HCT116 (cell line): ENCODE data around the gene HVCN1.

Experiments
- CTCF ChIP-seq, 3 experiments: fragments of 200-600 bp in 1 of 3; sonication (generic) in 1 of 3; IDR thresholded peaks in 2 of 3; conservative IDR thresholded peaks in 1 of 3; 2 replicates each; pipeline ENCODE4 v1.5.1; 2012 to 2017; ENCODE audit warnings: low read depth in 2 of 3, low read length in 2 of 3, antibody characterized with exemption in 1 of 3, borderline replicate concordance in 1 of 3, control low read depth in 1 of 3, mild to moderate bottlenecking in 1 of 3, mixed read lengths in 1 of 3, mixed run types in 1 of 3, moderate library complexity in 1 of 3; ENCODE audit not compliant: insufficient read depth in 1 of 3
- EZH2 ChIP-seq: fragments of 200-600 bp; sonication (generic); IDR thresholded peaks from 2 replicates; pipeline ENCODE4 v1.6.1; 2017; ENCODE audit warnings: antibody characterized with exemption, mixed run types
- JUND ChIP-seq: IDR thresholded peaks from 2 replicates; pipeline ENCODE4 v1.6.1; 2012
- POLR2A ChIP-seq: IDR thresholded peaks from 2 replicates; pipeline ENCODE4 v1.7.0; 2011; ENCODE audit warnings: borderline replicate concordance; ENCODE audit not compliant: insufficient read depth, insufficient read length; ENCODE audit errors: extremely low read depth
- YY1 ChIP-seq: IDR thresholded peaks from 2 replicates; pipeline ENCODE4 v1.6.1; 2011; ENCODE audit warnings: low read length, low read depth, moderate library complexity, mild to moderate bottlenecking; ENCODE audit not compliant: insufficient replicate concordance; ENCODE audit errors: extremely low read depth
- ZNF274 ChIP-seq: fragments of 200-500 bp; sonication (Bioruptor generic); IDR thresholded peaks from 2 replicates; pipeline ENCODE4 v1.6.1; 2014; ENCODE audit warnings: mild to moderate bottlenecking, low read depth, low read length, inconsistent platforms

GRCh38 chr12:110636516-110636915, 52.4 kb downstream of the HVCN1 start:
- TF ChIP-seq CTCF (IDR thresholded peaks at IDR 0.05 in 2 of 3, conservative IDR thresholded peaks at IDR 0.05 in 1 of 3; ENCODE audit: borderline replicate concordance in 1 of 3, insufficient read depth in 1 of 3, low read depth in 2 of 3, low read length in 2 of 3) = no peak
- no peak for TF ChIP-seq JUND
- TF ChIP-seq EZH2 = no peak
- no peak for TF ChIP-seq ZNF274
- no peak for TF ChIP-seq POLR2A
- no peak for TF ChIP-seq YY1
